IPS DF 6.9 (cell line): Measurements from ENCODE around the gene CAPZA2.
A peak's percentile ranks its signal among the peaks of the same experiment; 100 is the strongest.

Experiments used
- DNase-seq: peaks from one replicate; pipeline ENCODE4 v3.0.0-alpha.2; 2013; ENCODE audit warnings: low read depth, low spot score
- H3K27ac ChIP-seq: one replicate; pipeline ENCODE4 v1.5.1; 2013; ENCODE audit warnings: low read length, control low read depth
- H3K27me3 ChIP-seq: 2 replicates; pipeline ENCODE4 v1.6.1; 2013; ENCODE audit warnings: mild to moderate bottlenecking, low read length; ENCODE audit not compliant: control insufficient read depth, insufficient read depth
- H3K36me3 ChIP-seq: 2 replicates; pipeline ENCODE4 v1.6.1; 2013; ENCODE audit warnings: low read length; ENCODE audit not compliant: control insufficient read depth, insufficient read depth
- H3K4me1 ChIP-seq: 2 replicates; pipeline ENCODE4 v1.6.1; 2013; ENCODE audit warnings: low read length; ENCODE audit not compliant: control insufficient read depth, insufficient read depth
- H3K4me3 ChIP-seq: 2 replicates; pipeline ENCODE4 v1.5.1; 2013; ENCODE audit warnings: mild to moderate bottlenecking, low read length
- H3K9me3 ChIP-seq: 2 replicates; pipeline ENCODE4 v1.6.1; 2013; ENCODE audit warnings: low read length, inconsistent platforms; ENCODE audit not compliant: control insufficient read depth, insufficient read depth
- WGBS: extraction: QIAGEN DNeasy Blood & Tissue Kit; methylation state at CpG from one replicate; pipeline ENCODE4 v1.1.7; 2013; ENCODE audit warnings: mixed read lengths, missing lambda C conversion rate; ENCODE audit not compliant: insufficient read length, insufficient coverage; 5-methylcytosine and 5-hydroxymethylcytosine counted together

Gene CAPZA2

GRCh38 chr7:116859323-116859722 lies 3.1 kb upstream of the CAPZA2 start:
- Histone ChIP-seq H3K27me3 (no peaks in the 10 kb centered on the region), H3K9me3 (no peaks in the 10 kb centered on the region), H3K27ac (no peak overlapping the region), H3K4me3 (no peak overlapping the region), H3K4me1 (peaks cover 2% of the 10 kb centered on the region; the same call in 1 of the 2 replicates), H3K36me3 (no peaks in the 10 kb centered on the region)
- no peak for DNase-seq
- no CpG with 5 or more reads among the region's 1 CpG for WGBS

- DNase-seq: no peak
- H3K4me3 ChIP-seq: no peak overlapping the region
- H3K27me3 ChIP-seq: no peaks in the 10 kb centered on the region
- H3K27ac ChIP-seq: no peak overlapping the region
- no peaks in the 10 kb centered on the region for H3K36me3 ChIP-seq
- no CpG with 5 or more reads among the region's 4 CpGs for WGBS
- H3K9me3 ChIP-seq: no peaks in the 10 kb centered on the region
- no peaks in the 10 kb centered on the region for H3K4me1 ChIP-seq
These were observed 670 bp upstream of the CAPZA2 start for GRCh38 chr7:116861717-116862116.

- no peaks in the 10 kb centered on the region for H3K27me3 ChIP-seq
- no peaks in the 10 kb centered on the region for H3K9me3 ChIP-seq
- H3K36me3 ChIP-seq: no peaks in the 10 kb centered on the region
- no peak overlapping the region for H3K27ac ChIP-seq
- WGBS: no CpG with 5 or more reads among the region's 33 CpGs
- no peaks in the 10 kb centered on the region for H3K4me1 ChIP-seq
- H3K4me3 ChIP-seq: peak overlapping the region; percentile 72; the same call in 1 of the 2 replicates
- no peak for DNase-seq
These were observed 724 bp downstream of the CAPZA2 start for GRCh38 chr7:116862951-116863670.

- H3K27me3 ChIP-seq: no peaks in the 10 kb centered on the region
- H3K36me3 ChIP-seq: no peaks in the 10 kb centered on the region
- no peak for DNase-seq
- no peaks in the 10 kb centered on the region for H3K4me1 ChIP-seq
- WGBS: no CpG with 5 or more reads among the region's 9 CpGs
- H3K4me3 ChIP-seq: peak overlapping the region; percentile 72; the same call in 1 of the 2 replicates
- H3K9me3 ChIP-seq: no peaks in the 10 kb centered on the region
- no peak overlapping the region for H3K27ac ChIP-seq
These were observed 1.6 kb downstream of the CAPZA2 start for GRCh38 chr7:116863936-116864500.

GRCh38 chr7:116871061-116871700 lies 8.8 kb downstream of the CAPZA2 start:
- H3K36me3 ChIP-seq: no peaks in the 10 kb centered on the region
- no peak overlapping the region for H3K27ac ChIP-seq
- no peaks in the 10 kb centered on the region for H3K9me3 ChIP-seq
- WGBS: no CpG with 5 or more reads among the region's 6 CpGs
- no peak for DNase-seq
- H3K27me3 ChIP-seq: no peaks in the 10 kb centered on the region
- H3K4me1 ChIP-seq: no peaks in the 10 kb centered on the region
- no peak overlapping the region for H3K4me3 ChIP-seq

- no peaks in the 10 kb centered on the region for H3K4me1 ChIP-seq
- no peak overlapping the region for H3K4me3 ChIP-seq
- H3K36me3 ChIP-seq: no peaks in the 10 kb centered on the region
- no peak for DNase-seq
- no peaks in the 10 kb centered on the region for H3K27me3 ChIP-seq
- no peaks in the 10 kb centered on the region for H3K9me3 ChIP-seq
- 100% methylated on average over 1 of the region's 1 CpG for WGBS
- H3K27ac ChIP-seq: no peak overlapping the region
These were observed 9.6 kb downstream of the CAPZA2 start for GRCh38 chr7:116872026-116872425.

GRCh38 chr7:116873619-116874018 lies 11.2 kb downstream of the CAPZA2 start:
- Histone ChIP-seq H3K4me1 (no peaks in the 10 kb centered on the region), H3K9me3 (no peaks in the 10 kb centered on the region), H3K36me3 (no peaks in the 10 kb centered on the region), H3K4me3 (no peak overlapping the region), H3K27me3 (no peaks in the 10 kb centered on the region), H3K27ac (no peak overlapping the region)
- DNase-seq: no peak
- WGBS: no CpG with 5 or more reads among the region's 1 CpG

GRCh38 chr7:116876664-116877442 lies 14.5 kb downstream of the CAPZA2 start:
- no peaks in the 10 kb centered on the region for H3K9me3 ChIP-seq
- no peaks in the 10 kb centered on the region for H3K27me3 ChIP-seq
- no peaks in the 10 kb centered on the region for H3K4me1 ChIP-seq
- H3K36me3 ChIP-seq: no peaks in the 10 kb centered on the region
- no peak overlapping the region for H3K27ac ChIP-seq
- WGBS: no CpG with 5 or more reads among the region's 8 CpGs
- no peak for DNase-seq
- no peak overlapping the region for H3K4me3 ChIP-seq

GRCh38 chr7:116877443-116878217 lies 15.2 kb downstream of the CAPZA2 start:
- no peak overlapping the region for H3K27ac ChIP-seq
- no peak for DNase-seq
- H3K9me3 ChIP-seq: no peaks in the 10 kb centered on the region
- H3K27me3 ChIP-seq: no peaks in the 10 kb centered on the region
- H3K4me1 ChIP-seq: no peaks in the 10 kb centered on the region
- H3K36me3 ChIP-seq: no peaks in the 10 kb centered on the region
- WGBS: no CpG with 5 or more reads among the region's 3 CpGs
- no peak overlapping the region for H3K4me3 ChIP-seq

GRCh38 chr7:116884691-116885090 lies 22.3 kb downstream of the CAPZA2 start:
- Histone ChIP-seq H3K27me3 (no peaks in the 10 kb centered on the region), H3K36me3 (no peaks in the 10 kb centered on the region), H3K27ac (no peak overlapping the region), H3K4me1 (no peaks in the 10 kb centered on the region), H3K9me3 (no peaks in the 10 kb centered on the region), H3K4me3 (no peak overlapping the region)
- no CpG with 5 or more reads among the region's 3 CpGs for WGBS
- no peak for DNase-seq
